BE2C (cell line): ENCODE data around the gene VRK2.
"Not testable (repeated sequence)": the region's sequence is repeated elsewhere in the genome, so short reads cannot be mapped to it uniquely, and the experiment has no call there.

Experiments used
- DNase-seq: peaks from one replicate; pipeline ENCODE4 v3.0.0-alpha.2; 2020
- H3K27me3 ChIP-seq: fragments of 250-450 bp; sonication (Bioruptor Pico); 2 replicates; pipeline ENCODE4 v1.5.1; 2020; ENCODE audit warnings: mild to moderate bottlenecking
- H3K36me3 ChIP-seq: fragments of 250-450 bp; sonication (Bioruptor Pico); 2 replicates; pipeline ENCODE4 v1.5.1; 2020; ENCODE audit warnings: mild to moderate bottlenecking
- H3K4me1 ChIP-seq: fragments of 250-450 bp; sonication (Bioruptor Pico); 2 replicates; pipeline ENCODE4 v1.5.1; 2020
- H3K4me3 ChIP-seq: 2 replicates; pipeline ENCODE4 v1.5.1; 2011; ENCODE audit warnings: low read depth, low read length
- H3K9me3 ChIP-seq: fragments of 250-450 bp; sonication (Bioruptor Pico); 2 replicates; pipeline ENCODE4 v1.5.1; 2020
- TF ChIP-seq, protein P1 (sequence below): IDR thresholded peaks from 2 replicates; pipeline ENCODE4 v1.5.1; 2012; ENCODE audit warnings: mild to moderate bottlenecking, low read depth, low read length

Gene VRK2

DNA sequence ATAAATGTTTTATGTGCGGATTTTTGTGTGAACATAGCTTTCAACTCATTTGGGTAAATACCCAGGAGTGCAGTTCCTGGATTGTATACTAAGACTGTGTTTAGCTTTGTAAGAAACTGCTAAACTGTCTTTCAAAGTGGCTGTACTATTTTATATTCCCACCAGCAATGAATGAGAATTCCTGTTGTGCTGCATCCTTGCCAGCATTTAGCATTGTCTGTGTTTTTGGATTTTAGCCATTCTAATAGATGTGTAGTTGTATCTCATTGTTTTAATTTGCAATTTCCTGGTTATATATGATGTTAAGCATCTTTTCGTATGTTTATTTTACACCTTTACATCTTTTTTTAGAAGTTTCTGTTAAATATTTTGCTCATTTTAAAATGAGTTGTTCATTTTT lies 24.2 kb downstream of the VRK2 start:
- no peaks in the 10 kb centered on the region for H3K9me3 ChIP-seq
- no peak for DNase-seq
- H3K36me3 ChIP-seq: no peaks in the 10 kb centered on the region
- H3K4me3 ChIP-seq: no peak overlapping the region
- H3K27me3 ChIP-seq: no peaks in the 10 kb centered on the region
- no peaks in the 10 kb centered on the region for H3K4me1 ChIP-seq
- TF ChIP-seq, protein P1, sequence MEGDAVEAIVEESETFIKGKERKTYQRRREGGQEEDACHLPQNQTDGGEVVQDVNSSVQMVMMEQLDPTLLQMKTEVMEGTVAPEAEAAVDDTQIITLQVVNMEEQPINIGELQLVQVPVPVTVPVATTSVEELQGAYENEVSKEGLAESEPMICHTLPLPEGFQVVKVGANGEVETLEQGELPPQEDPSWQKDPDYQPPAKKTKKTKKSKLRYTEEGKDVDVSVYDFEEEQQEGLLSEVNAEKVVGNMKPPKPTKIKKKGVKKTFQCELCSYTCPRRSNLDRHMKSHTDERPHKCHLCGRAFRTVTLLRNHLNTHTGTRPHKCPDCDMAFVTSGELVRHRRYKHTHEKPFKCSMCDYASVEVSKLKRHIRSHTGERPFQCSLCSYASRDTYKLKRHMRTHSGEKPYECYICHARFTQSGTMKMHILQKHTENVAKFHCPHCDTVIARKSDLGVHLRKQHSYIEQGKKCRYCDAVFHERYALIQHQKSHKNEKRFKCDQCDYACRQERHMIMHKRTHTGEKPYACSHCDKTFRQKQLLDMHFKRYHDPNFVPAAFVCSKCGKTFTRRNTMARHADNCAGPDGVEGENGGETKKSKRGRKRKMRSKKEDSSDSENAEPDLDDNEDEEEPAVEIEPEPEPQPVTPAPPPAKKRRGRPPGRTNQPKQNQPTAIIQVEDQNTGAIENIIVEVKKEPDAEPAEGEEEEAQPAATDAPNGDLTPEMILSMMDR: no peak

DNA sequence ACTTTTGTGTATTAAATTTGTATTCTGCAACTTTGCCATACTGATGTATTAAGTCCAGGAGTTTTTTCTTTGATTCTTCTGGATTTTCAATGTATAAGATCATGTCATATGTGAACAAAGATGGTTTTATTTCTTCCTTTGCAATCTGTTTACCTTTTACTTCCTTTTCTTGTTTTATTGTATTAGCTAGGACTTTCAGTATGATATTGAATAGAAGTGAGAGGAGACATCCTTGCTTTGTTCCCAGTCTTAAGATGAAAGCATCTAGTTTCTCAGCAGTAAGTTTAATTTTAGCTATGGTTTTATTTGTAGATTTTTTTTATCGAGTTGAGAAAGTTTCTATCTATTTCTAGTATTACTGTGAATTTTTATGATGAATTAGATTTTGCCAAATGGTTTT lies 25.5 kb downstream of the VRK2 start:
- Histone ChIP-seq H3K36me3 (no peaks in the 10 kb centered on the region), H3K4me3 (no peak overlapping the region), H3K9me3 (no peaks in the 10 kb centered on the region), H3K4me1 (no peaks in the 10 kb centered on the region), H3K27me3 (no peaks in the 10 kb centered on the region)
- TF ChIP-seq, protein P1: no peak
- no peak for DNase-seq

DNA sequence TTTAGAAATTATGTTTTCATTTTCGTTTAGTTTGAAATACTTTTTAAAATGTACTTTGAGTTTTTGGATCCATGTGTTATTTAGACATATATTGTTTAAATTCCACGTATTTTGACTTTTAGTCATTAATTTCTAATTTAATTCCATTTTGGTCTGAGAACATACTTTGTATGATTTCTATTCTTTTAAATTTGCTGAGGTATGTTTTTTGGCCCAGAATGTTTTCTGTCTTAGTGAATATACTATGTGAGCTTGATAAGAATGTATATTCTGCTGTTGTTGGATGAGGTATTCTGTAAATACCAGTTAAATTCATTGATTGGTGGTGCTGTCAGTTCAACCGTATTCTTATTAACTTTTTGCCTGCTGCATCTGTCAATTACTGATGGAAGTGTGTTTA lies 26.4 kb downstream of the VRK2 start:
- no peaks in the 10 kb centered on the region for H3K27me3 ChIP-seq
- H3K4me3 ChIP-seq: no peak overlapping the region
- H3K36me3 ChIP-seq: no peaks in the 10 kb centered on the region
- no peak for DNase-seq
- no peaks in the 10 kb centered on the region for H3K9me3 ChIP-seq
- H3K4me1 ChIP-seq: no peaks in the 10 kb centered on the region
- TF ChIP-seq, protein P1: no peak

DNA sequence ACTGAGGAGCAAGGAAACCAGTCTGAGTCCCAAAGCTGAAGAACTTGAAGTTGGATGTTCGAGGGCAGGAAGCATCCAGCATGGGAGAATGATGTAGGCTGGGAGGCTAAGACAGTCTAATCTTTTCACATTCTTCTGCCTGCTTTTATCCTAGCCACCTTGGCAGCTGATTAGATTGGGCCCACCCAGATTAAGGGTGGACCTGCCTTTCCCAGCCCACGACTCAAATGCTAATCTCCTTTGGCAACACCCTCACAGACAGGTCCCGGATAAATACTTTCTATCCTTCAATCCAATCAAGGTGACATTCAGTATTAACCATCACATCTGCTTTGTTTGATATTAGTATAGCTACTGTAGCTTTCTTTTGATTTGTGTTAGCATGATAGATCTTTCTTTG lies 27.1 kb downstream of the VRK2 start:
- H3K9me3 ChIP-seq: no peaks in the 10 kb centered on the region
- H3K4me1 ChIP-seq: no peaks in the 10 kb centered on the region
- H3K36me3 ChIP-seq: no peaks in the 10 kb centered on the region
- H3K4me3 ChIP-seq: no peak overlapping the region
- TF ChIP-seq, protein P1: no peak
- no peak for DNase-seq
- no peaks in the 10 kb centered on the region for H3K27me3 ChIP-seq

DNA sequence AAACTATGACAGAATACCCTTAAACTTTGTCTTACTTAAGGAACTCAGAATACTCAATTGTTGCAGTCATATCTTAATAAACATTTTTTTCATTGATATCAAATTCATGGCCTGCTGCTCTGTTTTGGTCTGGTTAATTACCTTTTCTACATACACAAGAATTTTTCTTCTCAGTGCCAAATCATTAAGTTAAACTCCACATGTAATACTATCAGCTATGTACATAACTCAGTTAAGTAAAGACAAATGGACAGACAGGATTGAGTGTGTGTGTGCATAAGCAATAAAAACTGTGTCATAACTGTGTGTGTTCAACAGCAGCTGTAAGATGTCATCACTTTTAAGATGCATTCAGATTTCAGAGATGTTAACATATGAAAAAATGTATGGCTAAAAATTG lies 34.4 kb downstream of the VRK2 start:
- no peaks in the 10 kb centered on the region for H3K4me1 ChIP-seq

DNA sequence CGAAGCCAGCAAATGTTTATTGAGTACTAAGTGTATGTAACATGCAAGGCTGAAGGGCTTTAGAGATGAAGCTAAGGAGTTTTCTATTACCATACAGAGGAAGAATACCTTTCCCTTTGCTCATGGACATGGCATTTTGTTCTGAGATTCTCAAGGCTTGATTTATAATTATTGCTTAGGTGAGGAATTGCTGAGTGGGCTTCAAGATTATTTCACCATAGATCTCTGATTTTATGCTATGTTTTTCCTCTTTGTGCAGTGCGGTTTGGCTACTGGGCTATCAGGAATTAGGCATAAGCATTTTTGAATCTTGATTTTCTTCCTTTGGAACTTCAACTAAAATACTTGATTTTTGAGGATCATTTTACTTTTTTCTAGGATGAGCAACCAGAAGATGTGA lies 42.5 kb downstream of the VRK2 start:
- H3K4me1 ChIP-seq: no peaks in the 10 kb centered on the region
- TF ChIP-seq, protein P1: no peak
- H3K9me3 ChIP-seq: no peaks in the 10 kb centered on the region
- no peak overlapping the region for H3K4me3 ChIP-seq
- no peaks in the 10 kb centered on the region for H3K36me3 ChIP-seq
- DNase-seq: no peak
- H3K27me3 ChIP-seq: no peaks in the 10 kb centered on the region

More for the DNA sequence above, 34.4 kb downstream of the VRK2 start:
- Histone ChIP-seq H3K36me3 (no peaks in the 10 kb centered on the region), H3K4me3 (no peak overlapping the region), H3K27me3 (no peaks in the 10 kb centered on the region), H3K9me3 (no peaks in the 10 kb centered on the region)
- TF ChIP-seq, protein P1: no peak
- no peak for DNase-seq

DNA sequence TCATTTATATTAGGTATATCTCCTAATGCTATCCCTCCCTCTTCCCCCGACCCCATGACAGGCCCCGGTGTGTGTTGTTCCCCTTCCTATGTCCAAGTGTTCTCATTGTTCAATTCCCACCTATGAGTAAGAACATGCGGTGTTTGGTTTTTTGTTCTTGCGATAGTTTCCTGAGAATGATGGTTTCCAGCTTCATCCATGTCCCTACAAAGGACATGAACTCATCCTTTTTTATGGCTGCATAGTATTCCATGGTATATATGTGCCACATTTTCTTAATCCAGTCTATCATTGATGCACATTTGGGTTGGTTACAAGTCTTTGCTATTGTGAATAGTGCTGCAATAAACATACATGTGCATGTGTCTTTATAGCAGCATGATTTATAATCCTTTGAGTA lies 46.2 kb downstream of the VRK2 start:
- not testable (repeated sequence) for H3K27me3 ChIP-seq, H3K4me1 ChIP-seq, H3K36me3 ChIP-seq, H3K9me3 ChIP-seq, DNase-seq, H3K4me3 ChIP-seq
